HUES6 (cell line): ENCODE measurements around the gene PNLIPRP2.
A peak's percentile ranks its signal among the peaks of the same experiment; 100 is the strongest.

Experiments
- H3K27ac ChIP-seq: 2 replicates; pipeline ENCODE4 v1.7.0; 2013; ENCODE audit warnings: low read depth, mild to moderate bottlenecking, low read length, inconsistent platforms
- H3K27me3 ChIP-seq: 2 replicates; pipeline ENCODE4 v1.6.1; 2013; ENCODE audit warnings: low read length; ENCODE audit not compliant: control insufficient read depth, insufficient read depth
- H3K36me3 ChIP-seq: 2 replicates; pipeline ENCODE4 v1.6.1; 2013; ENCODE audit warnings: low read length; ENCODE audit not compliant: control insufficient read depth, insufficient read depth
- H3K4me1 ChIP-seq: 2 replicates; pipeline ENCODE4 v1.6.1; 2013; ENCODE audit warnings: low read length; ENCODE audit not compliant: control insufficient read depth, insufficient read depth
- H3K4me3 ChIP-seq: 2 replicates; pipeline ENCODE4 v1.5.1; 2013; ENCODE audit warnings: low read depth, low read length
- H3K9ac ChIP-seq: one replicate; pipeline ENCODE4 v1.6.1; 2013; ENCODE audit warnings: mild to moderate bottlenecking, low read length
- H3K9me3 ChIP-seq: 2 replicates; pipeline ENCODE4 v1.6.1; 2013; ENCODE audit warnings: low read depth, low read length; ENCODE audit not compliant: control insufficient read depth, insufficient read depth

The PNLIPRP2 gene

DNA sequence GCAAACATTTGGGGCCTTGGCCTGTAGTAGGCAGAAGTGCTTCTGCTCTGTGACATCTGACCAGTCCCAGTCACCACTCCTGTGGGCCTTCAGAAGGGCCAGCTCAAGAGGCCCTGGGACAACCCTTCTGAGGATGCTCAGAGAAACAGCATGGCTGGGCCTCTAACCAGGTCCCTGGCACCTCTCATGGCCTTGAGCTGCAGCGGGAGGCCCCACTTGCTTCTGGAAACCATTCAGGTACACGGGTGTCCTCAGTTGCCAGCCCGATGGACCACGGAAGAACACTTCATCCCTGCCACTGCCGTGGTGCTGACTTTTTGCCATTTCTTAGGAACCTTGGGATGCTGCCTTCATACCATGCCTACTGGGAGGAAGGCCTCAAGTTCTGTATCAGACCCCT lies 64.0 kb downstream of the PNLIPRP2 start:
- Histone ChIP-seq H3K4me1 (peaks cover 13% of the 10 kb centered on the region; the same call in 1 of the 2 replicates), H3K36me3 (no peaks in the 10 kb centered on the region), H3K9me3 (no peaks in the 10 kb centered on the region), H3K27ac (no peak overlapping the region), H3K9ac (no peak overlapping the region), H3K4me3 (no peak overlapping the region), H3K27me3 (no peaks in the 10 kb centered on the region)

DNA sequence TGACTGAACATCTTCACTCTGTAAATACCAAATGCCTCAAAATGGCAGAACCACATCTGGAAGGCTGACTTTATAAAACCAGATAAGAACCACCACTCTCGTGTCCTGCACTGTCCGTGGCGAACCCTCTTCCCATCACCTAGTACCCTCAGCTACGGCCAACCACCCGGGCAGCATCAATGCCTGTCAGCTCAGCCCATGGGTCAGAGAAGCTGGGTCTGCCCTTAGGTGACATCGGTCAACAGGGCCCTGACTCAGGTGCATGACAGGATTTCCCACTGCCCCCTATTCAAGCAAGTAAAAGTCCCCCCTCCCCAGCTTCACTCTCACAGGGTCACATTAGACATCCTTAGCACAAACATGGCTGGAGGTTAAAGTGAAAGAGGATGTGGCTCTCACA lies 65.1 kb downstream of the PNLIPRP2 start:
- Histone ChIP-seq H3K36me3 (no peaks in the 10 kb centered on the region), H3K27me3 (no peaks in the 10 kb centered on the region)

DNA sequence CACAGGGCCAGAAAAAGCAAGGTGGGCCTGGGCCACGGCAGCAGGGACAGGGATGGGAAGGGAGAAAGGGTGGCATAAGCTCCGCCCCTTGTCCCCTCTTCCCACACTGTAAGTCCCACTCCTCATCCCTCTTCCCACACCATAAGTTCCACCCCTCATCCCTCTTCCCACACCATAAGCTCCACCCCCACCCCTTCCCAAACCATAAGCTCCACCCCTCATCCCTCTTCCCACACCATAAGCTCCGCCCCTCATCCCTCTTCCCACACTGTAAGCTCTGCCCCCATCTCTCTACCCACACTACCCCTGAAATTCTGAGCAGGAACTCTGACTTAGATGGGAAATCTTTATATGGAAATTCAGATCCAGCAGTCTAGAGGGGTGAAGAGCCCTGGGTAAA lies 65.9 kb downstream of the PNLIPRP2 start:
- H3K9ac ChIP-seq: no peak overlapping the region

More for the DNA sequence above, 65.1 kb downstream of the PNLIPRP2 start:
- Histone ChIP-seq H3K27ac (no peak overlapping the region), H3K9me3 (no peaks in the 10 kb centered on the region), H3K4me1 (peaks cover 20% of the 10 kb centered on the region), H3K9ac (no peak overlapping the region), H3K4me3 (no peak overlapping the region)

DNA sequence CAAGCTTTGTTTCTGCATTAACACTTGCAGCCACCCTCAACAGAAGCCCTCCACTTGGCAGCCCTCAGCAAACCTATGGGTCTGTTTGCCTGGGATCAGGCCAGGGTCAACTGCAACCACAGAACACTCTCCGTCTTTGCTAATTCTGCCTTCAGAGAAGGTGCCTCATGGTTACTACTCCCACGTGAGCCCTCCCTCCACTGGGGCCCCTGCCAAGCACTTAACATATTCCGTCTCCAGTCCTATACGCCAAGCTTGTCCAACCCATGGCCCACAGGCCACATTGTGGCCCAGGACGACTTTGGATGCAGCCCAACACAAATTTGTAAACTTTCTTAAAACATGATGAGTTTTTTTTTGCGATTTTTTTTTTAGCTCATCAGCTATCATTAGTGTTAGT lies 66.9 kb downstream of the PNLIPRP2 start:
- Histone ChIP-seq H3K9me3 (no peaks in the 10 kb centered on the region), H3K4me1 (peaks cover 33% of the 10 kb centered on the region), H3K27ac (no peak overlapping the region), H3K27me3 (no peaks in the 10 kb centered on the region), H3K9ac (no peak overlapping the region), H3K4me3 (no peak overlapping the region), H3K36me3 (no peaks in the 10 kb centered on the region)

More for the DNA sequence above, 65.9 kb downstream of the PNLIPRP2 start:
- H3K4me3 ChIP-seq: no peak overlapping the region
- no peaks in the 10 kb centered on the region for H3K36me3 ChIP-seq
- peaks cover 28% of the 10 kb centered on the region for H3K4me1 ChIP-seq
- no peaks in the 10 kb centered on the region for H3K27me3 ChIP-seq
- no peaks in the 10 kb centered on the region for H3K9me3 ChIP-seq
- H3K27ac ChIP-seq: no peak overlapping the region

DNA sequence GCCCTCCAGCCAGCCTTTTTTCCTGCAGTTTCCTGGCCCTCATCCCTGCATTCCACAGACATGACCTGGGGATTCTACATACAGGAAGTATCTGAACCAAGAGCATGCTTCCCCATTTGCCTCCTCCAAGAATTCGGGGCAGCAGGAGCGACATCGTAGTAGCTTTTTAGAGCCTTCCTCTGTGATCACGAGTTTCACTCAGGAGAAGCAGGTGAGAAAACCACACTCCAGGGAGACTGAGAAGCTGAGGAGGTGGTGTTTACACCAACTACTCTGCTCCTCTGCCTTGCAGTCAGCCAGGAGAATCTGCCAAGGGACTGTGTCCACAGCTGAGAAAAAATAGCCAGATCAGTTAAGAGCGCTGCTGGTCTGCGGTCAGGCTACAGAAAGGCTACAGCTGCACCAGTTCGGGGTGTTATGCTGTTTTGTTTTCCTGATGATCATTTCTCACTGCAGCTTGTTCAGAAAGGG lies 67.5 kb downstream of the PNLIPRP2 start:
- no peak overlapping the region; the same call in 1 of the 2 replicates for H3K27ac ChIP-seq
- no peak overlapping the region for H3K4me3 ChIP-seq
- H3K36me3 ChIP-seq: no peaks in the 10 kb centered on the region
- peak overlapping the region; percentile 30 for H3K9ac ChIP-seq
- H3K9me3 ChIP-seq: no peaks in the 10 kb centered on the region
- H3K4me1 ChIP-seq: peaks cover 33% of the 10 kb centered on the region
- no peaks in the 10 kb centered on the region for H3K27me3 ChIP-seq

DNA sequence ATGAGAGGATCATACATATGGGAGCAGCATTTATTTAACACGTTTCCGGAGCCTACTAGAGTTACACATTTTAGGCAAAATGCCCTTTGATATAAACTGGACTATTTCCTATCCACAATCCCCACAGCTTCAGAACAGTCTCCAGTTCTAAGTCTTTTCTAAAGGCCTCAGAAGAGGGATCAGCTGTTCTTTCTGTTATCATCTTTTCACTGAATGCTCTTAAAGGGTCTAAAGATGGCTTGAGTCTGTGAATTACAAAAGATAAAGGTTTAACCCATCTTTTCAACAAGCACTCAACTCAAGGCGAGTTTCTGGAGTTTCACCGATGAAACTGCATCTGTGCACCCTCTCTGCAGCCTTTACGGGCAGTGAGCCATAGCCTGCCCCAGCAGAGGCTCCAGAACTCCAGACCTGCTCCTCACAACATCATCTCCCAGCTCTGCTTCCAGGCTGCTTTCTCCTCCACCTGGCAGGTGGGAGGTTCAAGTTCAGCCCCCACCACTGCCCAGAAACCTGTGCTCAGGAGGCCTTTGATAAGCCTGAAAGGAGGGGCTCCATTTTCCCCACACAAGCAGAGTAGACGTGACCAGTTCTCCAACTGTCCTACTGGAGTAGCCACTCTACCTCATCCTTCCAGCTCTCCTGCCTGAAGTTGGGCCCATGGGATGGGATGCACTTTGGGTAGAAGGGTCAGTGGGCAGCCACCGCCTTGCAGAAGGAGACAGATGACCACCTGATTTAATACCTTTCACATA lies 68.2 kb downstream of the PNLIPRP2 start:
- Histone ChIP-seq H3K27ac (no peak overlapping the region; the same call in 1 of the 2 replicates), H3K4me3 (no peak overlapping the region), H3K9ac (peak overlapping the region; percentile 30), H3K4me1 (peaks cover 35% of the 10 kb centered on the region), H3K36me3 (no peaks in the 10 kb centered on the region), H3K9me3 (no peaks in the 10 kb centered on the region), H3K27me3 (no peaks in the 10 kb centered on the region)

DNA sequence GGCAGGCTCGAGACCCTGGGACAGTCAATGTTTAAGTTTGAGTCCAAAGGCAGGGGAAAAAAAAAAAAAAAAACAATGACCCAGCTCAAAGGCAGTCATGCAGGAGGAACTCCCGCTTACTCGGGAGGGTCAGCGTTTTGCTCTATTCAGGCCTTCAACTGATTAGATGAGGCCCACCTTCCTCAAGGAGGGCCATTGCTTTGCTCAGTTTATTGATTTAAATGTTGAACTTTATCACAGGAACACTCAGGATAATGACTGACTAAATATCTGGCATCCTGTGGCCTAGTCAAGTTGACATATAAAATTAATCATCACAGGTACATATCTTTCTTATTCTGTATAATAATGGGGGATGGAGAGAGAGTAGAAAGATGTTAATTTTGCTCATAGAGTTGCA lies 69.0 kb downstream of the PNLIPRP2 start:
- Histone ChIP-seq H3K4me1 (peaks cover 44% of the 10 kb centered on the region), H3K9ac (no peak overlapping the region), H3K9me3 (no peaks in the 10 kb centered on the region), H3K36me3 (no peaks in the 10 kb centered on the region), H3K27ac (no peak overlapping the region), H3K4me3 (no peak overlapping the region), H3K27me3 (no peaks in the 10 kb centered on the region)

DNA sequence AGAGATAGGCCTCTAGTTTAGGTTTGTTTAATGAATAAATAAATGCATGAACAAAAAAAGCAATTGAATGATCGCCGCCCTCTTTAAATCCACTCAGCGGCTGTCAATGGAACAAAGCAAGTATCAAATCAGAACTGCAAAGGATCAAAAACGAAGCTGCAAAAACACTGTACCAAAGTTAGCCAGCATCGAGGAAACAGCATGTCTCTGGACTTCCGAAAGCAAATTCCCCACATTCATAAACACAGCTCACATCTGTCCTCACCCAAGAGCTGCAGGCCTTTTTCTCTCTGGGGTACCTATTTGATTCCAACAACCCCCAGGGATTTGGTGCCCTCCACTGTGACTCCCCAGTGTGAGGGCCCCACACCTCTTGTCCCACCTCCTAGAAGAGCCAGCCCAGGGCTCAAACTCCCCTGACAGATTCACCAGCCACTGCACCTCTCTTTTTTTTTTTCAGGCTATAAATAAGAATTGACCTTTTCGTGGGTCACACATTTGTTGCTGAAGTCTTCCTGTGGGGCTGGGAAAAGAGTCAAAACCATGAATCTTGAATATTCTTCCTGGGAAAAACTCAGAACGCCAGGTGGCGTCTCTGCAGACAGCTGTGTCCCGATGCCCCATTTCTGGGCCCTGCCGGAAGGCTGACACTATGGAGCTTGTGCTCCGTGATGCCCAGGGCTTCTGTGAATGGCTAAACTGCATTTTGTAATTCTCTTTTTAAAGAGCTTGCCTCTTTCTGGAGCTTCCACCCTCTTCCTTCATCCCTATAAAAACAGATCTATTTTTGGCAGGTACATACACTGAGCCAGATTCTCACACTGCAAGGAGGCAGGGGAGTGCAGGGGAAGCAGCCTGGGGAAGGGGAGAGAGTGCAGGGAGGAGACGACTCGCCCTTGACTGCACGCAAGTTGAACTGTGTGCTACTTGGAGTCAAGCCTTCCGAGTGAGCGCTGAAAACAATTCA lies 69.9 kb downstream of the PNLIPRP2 start:
- Histone ChIP-seq H3K36me3 (no peaks in the 10 kb centered on the region), H3K27ac (no peak overlapping the region), H3K4me1 (peaks cover 48% of the 10 kb centered on the region), H3K9ac (no peak overlapping the region), H3K9me3 (no peaks in the 10 kb centered on the region), H3K4me3 (peak overlapping the region; percentile 34; the same call in 1 of the 2 replicates), H3K27me3 (no peaks in the 10 kb centered on the region)

DNA sequence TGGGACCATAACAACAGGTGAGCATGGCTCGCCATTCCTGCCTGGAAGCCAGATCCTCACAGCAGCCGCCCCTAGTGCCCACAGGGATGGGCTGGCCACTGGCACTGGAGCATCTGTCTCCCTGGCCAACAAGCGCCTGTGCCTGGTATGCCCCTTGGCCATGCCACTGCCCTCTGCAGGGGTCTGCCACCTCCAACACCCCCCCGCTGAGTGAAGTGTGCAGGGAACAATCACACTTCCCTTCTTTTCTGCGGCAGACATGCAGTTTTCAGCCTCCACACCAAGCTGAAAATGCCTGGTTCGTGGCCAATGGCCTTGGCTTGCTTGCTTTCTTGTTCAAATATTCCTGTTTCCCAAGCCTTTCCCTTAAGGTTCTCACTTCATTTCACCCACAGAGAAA lies 70.9 kb downstream of the PNLIPRP2 start:
- no peak overlapping the region for H3K9ac ChIP-seq

DNA sequence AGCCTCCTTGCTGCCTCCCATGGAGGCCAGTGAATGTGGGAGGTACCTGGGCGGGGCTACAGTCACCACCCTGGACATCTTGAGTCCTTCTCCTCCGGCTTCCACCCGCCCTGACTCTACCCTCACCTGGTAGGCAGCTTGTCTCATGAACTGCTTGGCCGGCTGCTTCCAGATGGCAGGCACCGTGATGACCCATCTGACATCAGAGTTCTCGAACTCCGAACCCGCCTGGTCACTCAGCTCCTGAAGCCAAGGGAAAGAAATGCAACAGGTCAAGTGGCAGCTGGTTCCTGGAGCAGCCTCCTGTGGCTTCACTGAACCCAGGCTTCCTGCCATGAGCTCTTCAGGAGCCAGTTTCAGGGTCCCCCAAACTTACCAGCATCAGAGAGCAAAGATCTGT lies 71.5 kb downstream of the PNLIPRP2 start:
- peaks cover 48% of the 10 kb centered on the region for H3K4me1 ChIP-seq

More for the DNA sequence above, 70.9 kb downstream of the PNLIPRP2 start:
- no peaks in the 10 kb centered on the region for H3K27me3 ChIP-seq
- no peak overlapping the region for H3K4me3 ChIP-seq
- peaks cover 48% of the 10 kb centered on the region for H3K4me1 ChIP-seq
- no peaks in the 10 kb centered on the region for H3K9me3 ChIP-seq
- H3K27ac ChIP-seq: no peak overlapping the region
- no peaks in the 10 kb centered on the region for H3K36me3 ChIP-seq

More for the DNA sequence above, 71.5 kb downstream of the PNLIPRP2 start:
- Histone ChIP-seq H3K4me3 (no peak overlapping the region), H3K9ac (no peak overlapping the region), H3K27me3 (no peaks in the 10 kb centered on the region), H3K27ac (no peak overlapping the region), H3K9me3 (no peaks in the 10 kb centered on the region), H3K36me3 (no peaks in the 10 kb centered on the region)
